IPS DF 4.7 (cell line): Measurements from ENCODE around the gene TBXAS1.
"Not testable (repeated sequence)": the region's sequence is repeated elsewhere in the genome, so short reads cannot be mapped to it uniquely, and the experiment has no call there.

ENCODE experiments used
- DNase-seq: peaks from one replicate; pipeline ENCODE4 v3.0.0-alpha.2; 2013; ENCODE audit warnings: low spot score; ENCODE audit errors: extremely low read depth

TBXAS1 gene

GRCh38 chr7:139914306-139915267 is 85.5 kb downstream of the TBXAS1 start:
- DNase-seq = no peak

DNA sequence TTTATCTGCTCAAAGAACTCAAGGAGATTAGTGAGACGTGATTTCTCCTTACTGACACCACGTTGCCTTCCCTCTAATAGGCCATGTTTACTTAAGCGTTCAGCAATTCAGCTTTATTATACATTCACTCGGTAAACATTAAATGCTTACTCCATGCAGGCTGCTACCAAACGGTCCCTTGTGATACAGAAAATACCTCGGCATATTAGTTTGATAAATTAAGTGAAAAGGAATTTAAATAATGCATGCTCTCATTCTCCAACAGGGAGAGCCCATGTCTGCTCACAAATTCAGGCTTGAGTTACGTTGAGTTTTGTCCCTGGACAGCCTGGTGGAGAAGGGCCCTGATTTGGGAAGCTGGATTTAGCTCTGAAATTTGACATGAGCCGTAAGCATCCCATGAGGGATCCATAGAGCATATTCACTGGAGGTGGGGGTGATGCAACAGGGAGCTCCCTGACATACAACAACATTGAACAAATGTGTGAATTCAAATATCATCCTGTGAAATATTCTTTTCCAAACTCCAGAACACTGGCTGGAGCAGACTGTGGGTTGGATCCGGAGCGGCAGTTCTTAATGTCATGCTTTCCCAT is 86.3 kb downstream of the TBXAS1 start:
- no peak for DNase-seq

DNA sequence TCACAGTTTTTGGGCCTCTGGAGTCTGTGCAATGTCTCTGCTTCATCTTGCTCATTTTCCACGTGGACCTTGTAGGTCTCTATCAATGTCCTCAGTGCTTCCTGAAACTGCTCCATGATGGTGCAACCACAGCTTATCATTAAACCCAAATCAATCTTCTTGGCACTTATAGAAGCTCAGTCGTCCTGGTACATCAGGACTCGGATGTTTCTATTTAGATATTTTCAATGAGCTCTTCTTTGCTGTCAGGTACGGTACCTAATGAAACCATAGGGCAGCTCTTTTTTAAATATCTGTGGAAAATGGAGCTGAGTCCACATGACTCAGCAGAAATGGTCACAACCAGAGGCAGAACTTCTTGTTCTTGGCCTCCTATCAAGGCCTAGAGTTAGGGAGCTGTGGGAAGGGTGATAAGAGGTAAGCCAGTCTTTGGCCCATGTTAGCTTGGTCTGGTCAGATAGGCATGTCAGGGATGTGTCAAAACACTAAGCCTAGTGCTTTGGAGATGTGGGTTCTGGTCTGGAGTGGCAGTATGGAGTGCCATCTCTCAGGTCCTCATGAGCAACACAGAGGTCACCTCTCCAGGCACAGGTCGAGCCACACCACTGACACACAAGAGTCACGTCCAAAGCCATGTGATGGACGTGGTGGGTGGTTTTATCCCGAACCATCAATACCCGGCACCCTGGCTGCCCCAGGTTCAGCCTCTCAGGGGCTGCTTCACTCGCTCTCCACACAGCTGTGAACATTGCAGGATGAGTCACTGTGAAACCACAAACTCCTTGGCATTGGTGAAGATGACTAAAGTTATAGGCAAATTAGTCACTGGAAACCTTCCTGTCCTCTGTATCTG is 87.0 kb downstream of the TBXAS1 start:
- DNase-seq = no peak

- DNase-seq = no peak
Observed at GRCh38 chr7:139916717-139917395, 87.8 kb downstream of the TBXAS1 start.

GRCh38 chr7:139917851-139918250 is 88.8 kb downstream of the TBXAS1 start:
- DNase-seq = no peak

DNA sequence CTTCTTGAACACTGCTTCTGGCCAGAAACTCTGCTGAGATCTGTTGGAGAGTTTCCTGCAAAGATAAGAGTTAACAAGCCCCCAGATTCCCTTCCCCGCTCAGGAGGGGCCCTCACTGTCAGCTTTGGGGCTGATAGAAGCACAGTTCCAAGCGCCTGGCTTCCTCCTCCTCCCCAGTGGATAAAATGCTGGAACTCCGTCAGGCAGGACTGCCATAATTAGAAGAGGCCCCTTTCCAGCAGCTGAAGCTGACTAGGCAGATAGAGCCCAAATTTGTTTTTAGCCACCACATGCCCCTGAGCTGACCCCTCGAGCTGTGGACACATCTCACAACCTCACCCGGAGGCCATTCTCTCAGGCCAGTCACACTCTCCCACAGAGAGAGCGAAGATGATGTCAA is 89.4 kb downstream of the TBXAS1 start:
- no peak for DNase-seq

DNA sequence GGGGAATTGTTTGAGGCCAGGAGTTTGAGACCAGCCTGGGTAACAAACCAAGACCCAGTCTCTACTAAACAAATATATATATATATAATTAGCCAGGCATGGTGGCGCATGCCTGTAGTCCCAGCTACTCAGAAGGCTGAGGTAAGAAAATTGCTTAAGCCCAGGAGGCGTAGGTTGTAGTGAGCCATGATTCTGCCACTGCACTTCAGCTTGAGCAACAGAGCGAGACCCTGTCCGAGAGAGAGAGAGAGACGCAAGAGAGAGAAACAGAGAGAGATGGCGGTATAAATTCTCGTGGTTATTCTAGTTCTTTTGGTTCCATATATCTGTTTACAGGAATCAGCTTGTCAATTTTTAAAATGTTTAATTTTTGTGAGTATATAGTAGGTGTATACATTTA is 94.0 kb downstream of the TBXAS1 start:
- DNase-seq = no peak

GRCh38 chr7:139924461-139924860 is 95.4 kb downstream of the TBXAS1 start:
- no peak for DNase-seq

DNA sequence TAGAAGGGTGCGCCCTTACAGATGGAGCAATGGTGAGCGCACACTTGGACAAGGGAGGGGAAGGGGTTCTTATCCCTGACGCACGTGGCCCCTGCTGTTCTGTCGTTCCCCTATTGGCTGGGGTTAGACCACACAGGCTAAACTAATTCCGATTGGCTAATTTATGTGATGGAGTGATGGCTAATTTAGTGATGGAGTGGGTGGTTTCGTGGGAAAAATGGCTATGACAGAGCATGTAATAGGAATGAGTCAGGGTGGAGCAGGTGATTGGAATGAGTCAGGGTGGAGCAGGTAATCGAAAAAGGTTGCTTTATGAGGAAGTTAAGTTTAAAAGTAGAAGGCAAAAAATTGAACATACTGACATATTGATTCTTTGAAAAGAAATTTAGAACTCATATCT is 100.2 kb downstream of the TBXAS1 start:
- not testable (repeated sequence) for DNase-seq

- no peak for DNase-seq
Observed at GRCh38 chr7:139930286-139930965, 101.4 kb downstream of the TBXAS1 start.

DNA sequence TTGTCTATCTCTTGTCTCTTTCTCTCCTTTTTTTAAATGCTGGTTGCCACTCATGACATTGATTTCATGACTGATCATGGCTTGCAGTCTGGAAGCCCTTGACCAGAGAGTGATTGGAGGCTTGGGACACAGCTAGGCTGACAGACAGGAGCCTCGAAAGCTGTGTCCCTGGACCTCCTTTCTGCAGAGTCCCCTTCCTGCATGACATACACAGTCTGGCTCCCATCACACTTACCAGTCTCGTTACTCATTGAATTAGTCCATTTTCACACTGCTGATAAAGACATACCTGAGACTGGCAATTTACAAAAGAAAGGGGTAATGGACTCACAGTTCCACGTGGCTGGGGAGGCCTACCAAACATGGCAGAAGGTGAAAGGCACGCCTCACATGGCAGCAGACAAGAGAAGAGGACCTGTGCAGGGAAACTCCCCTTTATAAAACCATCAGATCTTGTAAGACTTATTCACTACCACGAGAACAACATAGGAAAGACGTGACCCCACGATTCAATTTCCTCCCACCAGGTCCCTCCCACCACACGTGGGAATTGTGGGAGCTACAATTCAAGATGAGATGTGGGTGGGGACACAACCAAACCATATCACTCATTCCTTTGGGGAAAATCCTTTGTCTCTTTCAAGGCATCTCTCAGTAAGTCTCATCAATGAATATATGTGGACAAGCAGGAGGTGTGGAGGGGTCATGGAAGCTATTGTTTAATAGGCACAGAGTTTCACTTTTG is 102.3 kb downstream of the TBXAS1 start:
- no peak for DNase-seq

DNA sequence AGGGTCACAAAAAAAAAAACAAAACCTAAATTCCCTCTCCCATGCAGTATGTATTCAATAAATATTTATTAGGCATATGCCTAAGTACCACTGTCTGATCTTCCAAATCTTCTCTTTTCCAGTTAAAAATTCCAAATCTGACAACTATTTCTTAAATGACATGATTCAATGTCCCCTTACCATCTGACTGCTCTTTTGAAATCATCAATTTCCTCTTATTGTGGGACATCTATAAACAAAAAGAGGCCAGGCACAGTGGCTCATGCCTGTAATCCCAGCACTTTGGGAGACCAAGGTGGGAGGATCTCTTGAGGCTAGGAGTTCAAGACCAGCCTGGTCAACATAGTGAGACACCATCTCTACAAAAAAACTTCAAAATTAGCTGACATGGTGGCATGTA is 103.5 kb downstream of the TBXAS1 start:
- DNase-seq = no peak

DNA sequence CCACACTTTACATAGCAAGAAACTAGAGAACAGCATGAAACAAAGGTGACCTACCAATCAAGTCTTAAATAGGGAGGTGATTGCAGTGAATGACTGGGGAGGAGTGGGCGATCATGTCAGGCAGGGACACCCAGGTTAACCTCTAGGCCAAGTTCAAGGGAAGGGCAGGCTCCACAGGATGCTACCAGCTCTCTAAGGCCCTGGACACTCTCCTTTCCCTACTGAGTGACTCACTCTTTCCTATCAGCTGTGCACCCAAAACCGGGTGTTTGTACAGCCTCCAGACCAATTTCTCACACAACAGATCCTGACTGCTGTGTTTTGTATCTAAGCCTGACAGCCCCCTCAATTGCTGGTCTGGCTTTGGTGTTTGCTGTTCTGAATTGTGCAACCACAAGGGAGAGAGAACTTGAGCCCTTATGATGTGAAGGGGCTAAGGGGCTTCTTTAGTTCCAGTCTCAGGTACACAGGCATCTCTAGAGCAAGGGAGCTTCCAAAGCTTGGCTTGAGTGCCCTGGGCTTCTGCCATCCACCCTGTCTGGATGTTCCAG is 107.8 kb downstream of the TBXAS1 start:
- DNase-seq = no peak

DNA sequence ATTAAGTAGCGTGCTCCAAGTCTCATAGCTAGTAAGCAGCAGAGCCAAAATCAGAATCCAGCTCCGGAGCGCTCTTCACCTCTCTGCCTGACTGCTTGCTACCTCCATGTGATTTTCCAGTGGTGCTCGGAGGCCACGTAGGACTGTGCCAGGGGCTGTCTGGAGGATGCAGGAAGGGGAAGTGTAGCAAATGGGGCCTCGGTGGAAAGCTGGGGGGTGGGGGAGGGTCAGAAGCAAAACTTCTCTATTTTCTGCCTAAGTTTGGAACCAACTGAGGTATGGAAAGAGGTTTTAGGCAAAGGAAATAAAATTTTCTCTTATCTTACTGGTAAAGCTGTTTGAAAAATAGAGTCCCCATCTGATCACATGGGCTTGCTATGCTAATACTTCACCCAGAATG is 108.7 kb downstream of the TBXAS1 start:
- no peak for DNase-seq

GRCh38 chr7:139940866-139941265 is 111.8 kb downstream of the TBXAS1 start:
- DNase-seq = no peak

DNA sequence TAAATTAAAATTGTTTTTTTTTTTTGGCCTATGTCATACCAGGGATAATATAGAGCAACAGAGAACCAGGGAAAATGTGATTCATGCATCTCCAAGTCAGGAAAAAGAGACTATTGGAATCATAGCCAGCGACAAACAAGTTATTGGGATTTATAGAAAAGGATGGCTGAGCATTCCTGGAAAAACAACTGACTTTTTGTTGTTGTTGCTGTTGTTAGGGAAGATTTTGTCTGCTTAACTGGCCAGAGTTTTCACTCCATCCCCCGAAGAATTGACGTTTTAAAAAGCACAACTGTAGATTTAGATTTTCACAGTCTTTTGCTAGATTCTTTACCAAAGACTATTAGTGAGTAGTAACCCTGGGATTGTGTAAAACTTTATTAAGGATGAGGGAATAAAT is 112.4 kb downstream of the TBXAS1 start:
- no peak for DNase-seq

- no peak for DNase-seq
Observed at GRCh38 chr7:139941866-139942265, 112.8 kb downstream of the TBXAS1 start.

- DNase-seq = no peak
Observed at GRCh38 chr7:139942636-139943035, 113.6 kb downstream of the TBXAS1 start.

- no peak for DNase-seq
Observed at GRCh38 chr7:139943401-139943800, 114.3 kb downstream of the TBXAS1 start.

DNA sequence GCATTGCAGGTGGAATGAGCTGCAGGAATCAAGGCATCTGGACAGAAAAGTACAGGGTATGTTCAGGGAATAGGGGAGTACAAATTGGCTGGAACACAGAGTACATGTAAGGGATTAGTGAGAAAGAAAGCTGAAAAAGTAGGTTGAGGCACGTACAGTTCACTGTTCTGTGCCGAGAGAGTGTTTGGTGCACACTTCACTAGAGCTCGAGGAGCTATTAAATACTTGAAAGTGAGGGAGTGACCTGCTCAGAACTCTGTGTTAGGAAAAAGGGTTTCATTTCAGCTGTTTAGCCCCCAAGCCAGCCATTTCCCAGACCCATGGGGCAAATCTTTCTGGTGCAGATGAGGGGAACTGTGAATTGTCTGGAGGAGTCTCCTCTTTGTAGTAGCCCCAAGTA is 115.2 kb downstream of the TBXAS1 start:
- DNase-seq = no peak
